Measurements from ENCODE around the gene ITGAX. TPM values are rescaled to one million over a fixed set of nuclear protein-coding genes. Genes with fewer than 3 reads are reported as not detected.
A peak's percentile ranks its signal among the peaks of the same experiment; 100 is the strongest.

Gene ITGAX
- total RNA-seq, 1 experiment from 2014 or later: not detected

DNA sequence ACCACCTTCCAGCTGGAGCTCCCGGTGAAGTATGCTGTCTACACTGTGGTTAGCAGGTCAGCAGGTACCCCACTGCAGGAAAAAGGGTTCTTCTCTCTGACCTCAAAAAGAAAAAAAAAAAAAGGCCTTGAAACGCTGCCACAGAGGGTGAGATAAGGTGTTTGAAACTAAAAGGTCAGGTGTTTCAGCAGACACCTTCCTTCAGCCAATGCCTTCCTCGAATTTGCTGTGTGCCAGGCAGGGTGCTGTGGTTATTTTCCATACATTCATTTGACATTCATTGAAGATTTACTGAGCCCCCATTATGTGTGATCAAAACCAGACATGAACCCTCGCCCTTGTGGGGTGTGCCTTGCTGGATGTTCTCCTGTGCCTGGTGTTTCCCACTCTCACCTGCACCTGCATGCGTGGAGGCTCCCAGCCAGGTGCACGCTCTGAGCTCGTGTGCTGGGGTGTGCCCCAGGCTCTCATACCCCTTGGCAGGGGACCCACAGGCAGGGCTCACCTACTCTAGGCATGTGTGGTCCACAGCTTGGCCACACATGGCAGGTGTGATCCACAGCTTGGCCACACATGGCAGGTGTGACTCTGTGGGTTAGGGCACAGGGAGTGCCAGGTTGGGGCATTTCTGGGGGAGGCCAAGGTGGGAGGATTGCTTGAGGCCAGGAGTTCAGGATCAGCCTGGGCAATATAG, 22.4 kb downstream of the ITGAX start:
- H3K4me1 ChIP-seq: no peaks in the 10 kb centered on the region
- H3K36me3 ChIP-seq: no peaks in the 10 kb centered on the region
- no peaks in the 10 kb centered on the region for H3K27me3 ChIP-seq
- no peak for DNase-seq
- H3K27ac ChIP-seq: no peak overlapping the region
- H3K9me3 ChIP-seq (replicated peaks): no peaks in the 10 kb centered on the region
- no peak overlapping the region for H3K4me3 ChIP-seq

DNA sequence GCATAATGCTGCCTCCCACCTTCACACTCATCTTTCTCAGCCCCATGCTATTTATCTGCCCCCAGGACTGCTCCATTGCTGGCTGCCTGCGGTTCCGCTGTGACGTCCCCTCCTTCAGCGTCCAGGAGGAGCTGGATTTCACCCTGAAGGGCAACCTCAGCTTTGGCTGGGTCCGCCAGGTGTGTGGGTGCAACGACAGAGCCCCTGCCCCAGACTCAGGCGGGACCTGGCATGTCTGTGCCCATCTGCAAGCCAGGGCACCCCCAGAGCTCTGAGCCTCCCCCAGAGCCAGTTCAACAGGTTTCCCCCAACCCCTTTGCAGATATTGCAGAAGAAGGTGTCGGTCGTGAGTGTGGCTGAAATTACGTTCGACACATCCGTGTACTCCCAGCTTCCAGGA, 25.2 kb downstream of the ITGAX start:
- Histone ChIP-seq H3K9me3 (replicated peaks) (no peaks in the 10 kb centered on the region), H3K36me3 (no peaks in the 10 kb centered on the region), H3K27me3 (no peaks in the 10 kb centered on the region), H3K4me1 (no peaks in the 10 kb centered on the region), H3K27ac (no peak overlapping the region), H3K4me3 (no peak overlapping the region)
- DNase-seq: no peak

DNA sequence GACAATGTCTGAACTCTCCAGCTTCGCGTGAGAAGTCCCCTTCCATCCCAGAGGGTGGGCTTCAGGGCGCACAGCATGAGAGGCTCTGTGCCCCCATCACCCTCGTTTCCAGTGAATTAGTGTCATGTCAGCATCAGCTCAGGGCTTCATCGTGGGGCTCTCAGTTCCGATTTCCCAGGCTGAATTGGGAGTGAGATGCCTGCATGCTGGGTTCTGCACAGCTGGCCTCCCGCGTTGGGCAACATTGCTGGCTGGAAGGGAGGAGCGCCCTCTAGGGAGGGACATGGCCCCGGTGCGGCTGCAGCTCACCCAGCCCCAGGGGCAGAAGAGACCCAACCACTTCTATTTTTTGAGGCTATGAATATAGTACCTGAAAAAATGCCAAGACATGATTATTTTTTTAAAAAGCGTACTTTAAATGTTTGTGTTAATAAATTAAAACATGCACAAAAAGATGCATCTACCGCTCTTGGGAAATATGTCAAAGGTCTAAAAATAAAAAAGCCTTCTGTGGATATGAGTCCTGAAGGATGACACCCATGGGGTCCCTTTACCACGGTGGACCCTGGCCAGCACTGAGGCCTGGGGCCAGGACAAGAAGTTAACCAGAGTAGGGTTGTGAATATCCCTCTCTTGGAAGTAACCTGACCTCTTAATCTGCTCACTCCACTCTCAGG, 27.6 kb downstream of the ITGAX start:
- no peaks in the 10 kb centered on the region for H3K9me3 ChIP-seq (replicated peaks)
- H3K36me3 ChIP-seq: no peaks in the 10 kb centered on the region
- no peak overlapping the region for H3K4me3 ChIP-seq
- H3K4me1 ChIP-seq: no peaks in the 10 kb centered on the region
- no peak overlapping the region for H3K27ac ChIP-seq
- H3K27me3 ChIP-seq: no peaks in the 10 kb centered on the region
- peak; percentile 62 to 75 for DNase-seq

DNA sequence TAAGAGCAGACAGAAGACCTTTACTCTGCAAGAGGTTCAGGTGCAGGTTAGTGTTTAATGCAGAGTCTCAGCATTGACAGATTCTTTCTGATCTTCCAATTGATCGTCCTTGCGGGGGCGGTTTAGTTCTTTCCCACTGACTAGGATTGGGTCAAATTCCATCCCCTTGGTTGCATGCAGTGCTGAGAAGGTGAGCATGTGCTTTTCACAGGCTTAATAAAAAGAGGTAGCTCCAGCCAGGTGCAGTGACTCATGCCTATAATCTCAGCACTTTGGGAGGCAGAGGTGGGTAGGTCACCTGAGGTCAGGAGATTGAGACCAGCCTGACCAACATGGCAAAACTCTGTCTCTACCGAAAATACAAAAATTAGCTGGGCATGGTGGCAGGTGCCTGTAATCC, 30.7 kb downstream of the ITGAX start:
- no peaks in the 10 kb centered on the region for H3K36me3 ChIP-seq
- H3K27me3 ChIP-seq: no peaks in the 10 kb centered on the region
- no peak overlapping the region for H3K27ac ChIP-seq
- H3K4me3 ChIP-seq: no peak overlapping the region
- no peaks in the 10 kb centered on the region for H3K4me1 ChIP-seq
- no peak for DNase-seq
- no peaks in the 10 kb centered on the region for H3K9me3 ChIP-seq (replicated peaks)

DNA sequence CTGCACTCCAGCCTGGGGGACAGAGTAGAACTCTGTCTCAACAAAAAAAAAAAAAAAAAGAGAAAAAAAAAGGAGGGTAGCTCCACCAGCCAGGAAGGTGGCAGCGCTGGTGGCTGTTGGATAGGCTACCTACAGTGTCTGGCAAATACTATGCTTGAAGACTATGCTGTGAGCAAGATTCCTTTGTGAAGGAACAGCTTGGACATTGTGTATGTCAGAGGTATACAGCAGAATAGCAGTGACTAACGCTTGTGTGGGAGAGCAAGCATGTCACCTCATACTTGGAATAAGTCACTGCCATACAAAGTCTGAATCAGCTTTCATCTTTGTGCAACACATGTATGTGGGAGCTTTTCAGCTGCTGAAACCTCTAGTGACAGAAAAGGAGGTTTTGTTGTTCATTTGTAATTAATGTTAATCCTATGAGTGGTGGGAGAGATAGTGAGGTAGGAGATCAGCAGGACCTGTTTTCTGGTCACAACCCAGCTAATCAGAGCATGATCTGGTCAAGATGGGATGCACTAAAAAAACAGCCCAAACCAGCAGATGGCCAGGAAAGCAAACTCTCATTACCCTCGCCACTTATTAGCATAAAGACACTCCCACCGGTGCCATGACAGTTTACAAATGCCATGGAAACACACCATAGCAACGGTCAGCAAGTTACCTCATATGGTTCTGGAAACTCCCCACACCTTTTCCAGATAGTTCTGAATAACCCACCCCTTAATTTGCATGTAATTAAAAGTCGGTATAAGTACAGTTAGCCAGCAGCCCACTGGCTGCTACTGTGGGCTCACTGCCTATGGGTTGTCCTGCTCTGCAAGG, 31.4 kb downstream of the ITGAX start:
- no peak overlapping the region for H3K27ac ChIP-seq
- H3K36me3 ChIP-seq: no peaks in the 10 kb centered on the region
- no peak for DNase-seq
- H3K4me1 ChIP-seq: no peaks in the 10 kb centered on the region
- H3K4me3 ChIP-seq: no peak overlapping the region
- no peaks in the 10 kb centered on the region for H3K27me3 ChIP-seq
- H3K9me3 ChIP-seq (replicated peaks): no peaks in the 10 kb centered on the region

DNA sequence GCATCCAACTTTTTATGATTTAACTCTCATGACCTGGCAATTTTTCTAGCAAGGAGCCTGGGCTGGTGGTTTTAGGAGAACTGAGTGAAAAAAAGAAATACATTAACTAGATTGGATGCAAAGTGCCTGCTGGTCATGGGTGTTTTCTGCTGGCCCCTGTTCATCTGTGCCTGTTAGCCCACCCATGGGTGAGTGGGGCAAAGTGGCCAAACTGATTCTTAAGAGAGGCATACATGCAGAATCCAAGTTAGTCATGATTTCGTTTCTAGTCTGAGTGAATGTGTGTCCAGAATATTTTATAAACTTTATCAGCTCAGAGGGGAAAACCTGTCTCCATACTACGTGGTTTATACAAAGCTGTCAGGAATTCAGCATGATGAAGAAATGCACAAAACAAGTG, 33.6 kb downstream of the ITGAX start:
- H3K4me1 ChIP-seq: no peaks in the 10 kb centered on the region
- no peak for DNase-seq
- H3K27me3 ChIP-seq: no peaks in the 10 kb centered on the region; the same call in 1 of the 2 replicates
- no peaks in the 10 kb centered on the region for H3K36me3 ChIP-seq
- no peak overlapping the region for H3K4me3 ChIP-seq
- no peak overlapping the region for H3K27ac ChIP-seq
- no peaks in the 10 kb centered on the region for H3K9me3 ChIP-seq (replicated peaks)

DNA sequence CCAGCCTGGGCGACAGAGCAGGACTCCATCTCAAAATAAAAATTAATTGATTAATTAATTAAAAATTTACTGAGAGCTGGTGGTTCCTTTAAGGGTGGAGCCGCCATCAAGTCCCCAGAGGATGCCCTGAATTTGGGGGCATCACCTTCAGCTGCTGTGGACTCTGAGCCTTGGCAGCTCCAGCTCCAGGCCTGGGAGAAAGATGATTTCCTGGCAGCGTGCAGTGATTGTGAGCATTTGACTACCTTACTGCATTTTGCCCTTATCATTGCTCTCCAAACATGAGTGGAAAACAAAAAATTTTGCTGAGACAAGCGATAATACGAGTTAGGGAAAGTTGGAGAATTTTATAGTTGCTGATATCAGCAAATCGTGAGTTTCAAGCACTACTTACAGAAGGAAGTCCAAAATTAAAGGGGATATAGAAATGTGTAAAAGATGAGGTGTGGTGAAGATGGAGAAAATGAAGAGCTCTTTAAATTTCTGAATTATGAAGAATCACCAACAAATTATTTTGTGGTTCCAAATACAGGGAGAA, 35.6 kb downstream of the ITGAX start:
- Histone ChIP-seq H3K27ac (no peak overlapping the region), H3K27me3 (no peaks in the 10 kb centered on the region; the same call in 1 of the 2 replicates), H3K36me3 (no peaks in the 10 kb centered on the region), H3K4me3 (no peak overlapping the region), H3K9me3 (replicated peaks) (no peaks in the 10 kb centered on the region), H3K4me1 (no peaks in the 10 kb centered on the region)
- no peak for DNase-seq

DNA sequence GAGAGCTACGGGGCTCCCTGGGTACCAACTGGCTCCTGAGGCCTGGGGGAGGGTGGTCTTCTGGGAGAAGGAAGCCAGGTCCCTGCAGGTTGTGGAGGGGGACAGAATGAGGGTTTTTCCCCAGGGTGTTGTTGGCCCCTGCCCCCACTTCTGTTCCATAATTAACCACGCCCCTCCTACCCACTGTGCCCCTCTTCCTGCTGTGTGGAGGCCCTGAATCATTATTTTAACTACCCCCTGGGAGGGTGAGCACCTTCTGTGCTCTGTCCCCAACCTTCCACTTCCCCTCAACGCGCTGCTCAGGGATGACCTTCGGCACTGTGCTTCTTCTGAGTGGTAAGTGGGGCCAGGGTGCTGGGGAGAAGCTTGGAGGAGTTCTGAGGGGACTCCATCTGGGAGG, 38.1 kb downstream of the ITGAX start, which contains the start of gene ITGAD:
Gene ITGAD (plus strand): TSS at position 280 of the 400 bp plus-strand sequence. CDS start 26 bp downstream, at position 306.
- no peak within 1 kb of the TSS for H3K27ac ChIP-seq
- H3K36me3 ChIP-seq: no peaks in the 10 kb centered on the region
- no peak within 1 kb of the TSS for H3K4me3 ChIP-seq
- no peaks in the 10 kb centered on the region; the same call in 1 of the 2 replicates for H3K27me3 ChIP-seq
- no peaks in the 10 kb centered on the region for H3K4me1 ChIP-seq
- no peak for DNase-seq
- no peaks in the 10 kb centered on the region for H3K9me3 ChIP-seq (replicated peaks)

DNA sequence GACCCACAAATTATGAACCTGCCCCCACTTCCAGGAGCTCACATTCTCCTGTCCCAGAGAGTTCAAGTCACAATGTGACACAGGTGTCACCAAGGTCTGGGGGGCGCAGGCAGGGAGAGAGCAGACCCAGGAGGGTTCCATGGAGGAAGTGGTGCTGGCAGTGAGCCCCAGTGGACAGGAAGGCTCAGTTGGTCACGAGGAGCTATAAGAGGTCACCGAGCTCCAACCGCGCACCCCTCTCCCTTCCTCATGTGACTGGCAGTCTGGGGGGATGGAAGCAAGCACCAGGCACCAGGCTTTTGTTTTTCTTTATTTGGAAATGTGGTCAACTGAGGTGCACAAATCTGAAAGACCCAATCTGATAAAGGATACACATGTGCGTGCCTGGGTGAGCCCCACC, 40.7 kb downstream of the ITGAX start:
- Histone ChIP-seq H3K27ac (no peak overlapping the region), H3K4me1 (no peaks in the 10 kb centered on the region), H3K4me3 (no peak overlapping the region), H3K9me3 (replicated peaks) (no peaks in the 10 kb centered on the region), H3K36me3 (no peaks in the 10 kb centered on the region), H3K27me3 (no peaks in the 10 kb centered on the region; the same call in 1 of the 2 replicates)
- DNase-seq: no peak

DNA sequence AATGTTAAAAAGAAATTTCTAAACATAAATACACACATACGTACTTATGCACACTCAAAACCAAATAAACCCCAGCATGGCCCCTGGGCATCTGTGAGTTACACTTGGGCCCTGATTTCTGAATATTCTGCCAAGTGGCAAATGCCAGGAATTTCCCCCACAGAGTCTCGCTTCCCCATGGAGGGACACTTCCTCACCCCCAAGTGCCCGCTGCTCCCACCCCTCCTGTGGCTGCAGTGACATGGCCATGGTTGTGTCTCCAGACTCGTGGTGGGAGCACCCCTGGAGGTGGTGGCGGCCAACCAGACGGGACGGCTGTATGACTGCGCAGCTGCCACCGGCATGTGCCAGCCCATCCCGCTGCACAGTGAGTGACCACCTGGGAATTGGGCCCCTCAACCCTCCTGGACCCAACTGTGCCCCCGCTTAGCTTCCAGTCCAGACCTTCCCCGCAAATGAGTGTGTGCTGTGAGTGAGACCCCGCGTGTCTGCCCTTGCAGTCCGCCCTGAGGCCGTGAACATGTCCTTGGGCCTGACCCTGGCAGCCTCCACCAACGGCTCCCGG, 42.2 kb downstream of the ITGAX start:
- no peaks in the 10 kb centered on the region for H3K4me1 ChIP-seq
- DNase-seq: no peak

DNA sequence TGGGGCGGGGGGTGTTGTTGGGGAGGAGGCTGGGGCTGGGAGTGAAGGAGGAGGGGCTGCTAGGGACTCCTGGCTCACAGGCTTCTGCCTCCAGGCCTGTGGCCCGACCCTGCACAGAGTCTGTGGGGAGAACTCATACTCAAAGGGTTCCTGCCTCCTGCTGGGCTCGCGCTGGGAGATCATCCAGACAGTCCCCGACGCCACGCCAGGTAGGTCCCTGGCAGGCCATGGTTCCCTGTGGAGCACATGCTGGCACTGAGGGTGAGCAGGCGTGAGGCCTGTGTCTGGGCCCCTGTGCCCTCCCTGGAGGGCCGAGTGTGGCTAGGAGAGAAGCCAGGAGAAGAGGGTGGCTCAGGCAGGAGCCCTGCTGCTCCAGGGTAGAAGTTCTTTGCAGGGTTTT, 42.7 kb downstream of the ITGAX start:
- H3K36me3 ChIP-seq: no peaks in the 10 kb centered on the region
- H3K4me1 ChIP-seq: no peaks in the 10 kb centered on the region
- H3K27me3 ChIP-seq: no peaks in the 10 kb centered on the region; the same call in 1 of the 2 replicates
- no peaks in the 10 kb centered on the region for H3K9me3 ChIP-seq (replicated peaks)
- H3K27ac ChIP-seq: no peak overlapping the region
- DNase-seq: no peak
- no peak overlapping the region for H3K4me3 ChIP-seq

More for the DNA sequence above, 42.2 kb downstream of the ITGAX start:
- no peaks in the 10 kb centered on the region for H3K9me3 ChIP-seq (replicated peaks)
- H3K4me3 ChIP-seq: no peak overlapping the region
- H3K27me3 ChIP-seq: no peaks in the 10 kb centered on the region; the same call in 1 of the 2 replicates
- H3K36me3 ChIP-seq: no peaks in the 10 kb centered on the region
- H3K27ac ChIP-seq: no peak overlapping the region

DNA sequence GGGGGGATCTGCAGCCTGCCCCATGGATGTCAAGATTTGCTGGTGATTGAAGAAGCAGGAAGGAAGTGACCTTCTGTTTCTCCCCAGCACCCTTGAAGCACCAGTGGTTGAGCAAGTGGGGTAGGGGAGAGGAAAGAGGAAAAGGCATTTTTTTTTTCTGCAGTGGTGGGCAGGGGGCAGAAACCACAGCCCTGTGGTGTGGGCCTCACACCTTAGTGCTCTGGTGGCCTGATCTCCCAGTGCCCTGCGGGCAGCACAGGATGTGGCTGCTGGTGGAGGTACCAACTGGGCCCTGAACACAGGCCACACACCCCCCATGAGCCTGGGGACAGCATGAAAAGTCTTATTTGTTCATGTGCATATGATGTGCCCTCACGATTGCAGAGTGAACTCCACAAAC, 45.2 kb downstream of the ITGAX start:
- Histone ChIP-seq H3K27me3 (no peaks in the 10 kb centered on the region), H3K4me1 (no peaks in the 10 kb centered on the region), H3K4me3 (no peak overlapping the region), H3K36me3 (no peaks in the 10 kb centered on the region), H3K27ac (no peak overlapping the region), H3K9me3 (replicated peaks) (no peaks in the 10 kb centered on the region)
- DNase-seq: no peak

DNA sequence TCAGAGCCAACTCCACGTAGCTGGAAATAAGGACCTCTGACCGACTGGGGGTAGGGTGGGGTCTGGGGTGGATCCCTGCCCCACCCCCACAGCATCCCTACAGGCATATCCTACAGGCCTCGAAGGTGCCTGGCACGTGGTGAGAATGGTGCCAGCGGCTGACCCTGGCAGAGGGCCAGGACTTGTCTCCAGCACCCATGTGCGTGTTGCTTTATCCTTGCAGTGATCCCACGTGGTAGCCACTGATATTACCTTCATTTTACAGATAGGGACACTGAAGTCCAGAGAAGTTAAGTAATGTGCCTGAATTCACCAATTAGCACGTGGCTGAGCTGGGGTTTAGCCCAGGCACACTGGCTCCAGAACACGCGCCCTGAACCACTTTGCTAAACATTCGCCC, 46.5 kb downstream of the ITGAX start:
- Histone ChIP-seq H3K4me3 (no peak overlapping the region), H3K4me1 (no peaks in the 10 kb centered on the region)
- no peak for DNase-seq

DNA sequence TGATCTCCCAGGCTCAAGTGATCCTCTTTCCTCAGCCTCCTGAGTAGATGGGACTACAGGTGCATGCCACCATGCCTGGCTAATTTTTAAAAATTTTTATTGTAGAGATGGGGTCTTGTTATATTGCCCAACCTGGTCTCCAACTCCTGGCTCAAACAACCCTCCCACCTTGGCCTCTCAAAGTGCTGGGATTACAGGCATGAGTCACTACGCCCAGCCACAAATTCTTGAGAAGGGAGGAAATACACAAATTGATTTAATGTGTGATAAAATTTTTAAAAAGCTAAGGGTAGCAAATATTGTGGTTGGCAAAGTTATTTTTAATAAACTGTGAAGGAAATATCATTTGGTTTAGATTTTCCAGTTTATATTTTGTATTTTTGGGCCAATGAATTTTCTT, 47.7 kb downstream of the ITGAX start:
- H3K36me3 ChIP-seq: no peaks in the 10 kb centered on the region
- DNase-seq: no peak
- no peaks in the 10 kb centered on the region for H3K9me3 ChIP-seq (replicated peaks)
- H3K27ac ChIP-seq: no peak overlapping the region
- H3K4me1 ChIP-seq: no peaks in the 10 kb centered on the region
- no peak overlapping the region for H3K4me3 ChIP-seq
- no peaks in the 10 kb centered on the region for H3K27me3 ChIP-seq

More for the DNA sequence above, 46.5 kb downstream of the ITGAX start:
- no peaks in the 10 kb centered on the region for H3K36me3 ChIP-seq
- H3K27ac ChIP-seq: no peak overlapping the region
- no peaks in the 10 kb centered on the region for H3K27me3 ChIP-seq
- H3K9me3 ChIP-seq (replicated peaks): no peaks in the 10 kb centered on the region

Measured in SJCRH30 (cell line).